ENCODE results near the gene ZBTB20. TPM values are rescaled to one million over a fixed set of nuclear protein-coding genes. Genes with fewer than 3 reads are reported as not detected.

The ZBTB20 gene
- total and polyA plus RNA-seq, 4 donors = 0.88 to 83.2 (median 20.4) TPM

- no peak for TF ChIP-seq REST (IDR thresholded peaks at IDR 0.05)
These were observed 550.1 kb downstream of the ZBTB20 start (continued) for GRCh38 chr3:114597012-114597411.

DNA sequence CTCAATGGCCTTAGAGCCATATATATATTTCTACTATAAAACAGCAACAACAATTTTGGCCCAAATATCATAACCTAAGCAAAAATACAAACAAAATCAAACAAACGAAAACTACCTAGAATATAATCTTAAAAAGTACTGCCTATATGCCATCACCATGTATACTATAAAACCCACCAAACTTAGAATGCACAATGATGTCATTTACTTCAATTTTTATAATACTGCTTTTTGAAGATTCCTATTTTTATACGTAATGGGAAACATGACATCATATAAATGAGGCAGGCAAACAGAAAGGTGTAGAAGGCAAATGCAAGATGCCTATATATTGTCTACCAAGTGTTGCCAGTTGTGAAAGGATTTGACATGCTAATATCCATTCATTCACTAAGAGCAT is 550.9 kb downstream of the ZBTB20 start:
- 95% methylated on average over 2 of the region's 2 CpGs for WGBS

DNA sequence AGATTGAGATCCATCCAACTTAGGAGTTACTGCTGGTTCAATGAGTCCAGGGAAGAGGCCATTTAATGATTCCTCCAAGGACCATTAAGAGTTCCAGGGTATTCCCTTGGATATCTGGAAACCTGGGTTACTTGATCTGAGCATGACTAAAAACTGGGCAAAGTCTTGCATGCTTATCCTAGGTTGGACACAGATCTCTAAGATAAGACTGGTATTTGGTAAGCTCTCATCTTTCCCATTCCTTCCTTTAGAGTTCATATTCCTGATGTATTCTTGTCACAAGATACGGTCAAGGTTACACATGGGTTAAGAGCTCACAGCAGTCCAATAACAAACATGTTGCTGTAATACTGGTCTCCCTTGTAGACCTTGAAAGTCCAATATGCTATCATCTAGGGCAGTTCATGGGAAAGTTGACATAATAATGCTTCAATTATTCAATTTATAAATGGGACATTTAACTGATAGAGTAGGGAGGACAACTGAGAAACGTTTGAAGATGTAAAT is 551.5 kb downstream of the ZBTB20 start:
- H3K4me3 ChIP-seq (ENCODE audit: low read depth in 1 of 3, low read length in 3 of 3) = no peak overlapping the region
- no peak overlapping the region for H3K27ac ChIP-seq (ENCODE audit: low read depth in 1 of 2, low read length in 2 of 2)
- no peaks in the 10 kb centered on the region for H3K27me3 ChIP-seq (ENCODE audit: control insufficient read depth in 4 of 4, insufficient read depth in 4 of 4, low read length in 3 of 4)
- no peak for DNase-seq (ENCODE audit: low spot score)
- peaks cover 0 to 4% (median 3%) of the 10 kb centered on the region in 4 donors for H3K36me3 ChIP-seq (ENCODE audit: control insufficient read depth in 4 of 4, insufficient read depth in 3 of 4, low read depth in 1 of 4, low read length in 3 of 4)
- whole genome bisulfite sequencing = 75% methylated on average over 2 of the region's 2 CpGs
- TF ChIP-seq HNF4A (conservative IDR thresholded peaks at IDR 0.05) (peak in 1 of 2 donors; percentile 13), REST (IDR thresholded peaks at IDR 0.05) (no peak)
- H3K9me3 ChIP-seq (ENCODE audit: control insufficient read depth in 4 of 4, low read length in 3 of 4) = no peaks in the 10 kb centered on the region
- H3K9ac ChIP-seq (ENCODE audit: low read depth in 1 of 2, low read length in 2 of 2) = no peak overlapping the region
- no peaks in the 10 kb centered on the region for H3K4me1 ChIP-seq (ENCODE audit: control insufficient read depth in 4 of 4, insufficient read depth in 4 of 4, low read length in 3 of 4)

More for the DNA sequence above, 550.9 kb downstream of the ZBTB20 start:
- H3K4me1 ChIP-seq (ENCODE audit: control insufficient read depth in 4 of 4, insufficient read depth in 4 of 4, low read length in 3 of 4) = no peaks in the 10 kb centered on the region
- H3K4me3 ChIP-seq (ENCODE audit: low read depth in 1 of 3, low read length in 3 of 3) = no peak overlapping the region
- H3K27ac ChIP-seq (ENCODE audit: low read depth in 1 of 2, low read length in 2 of 2) = no peak overlapping the region
- H3K36me3 ChIP-seq (ENCODE audit: control insufficient read depth in 4 of 4, insufficient read depth in 3 of 4, low read depth in 1 of 4, low read length in 3 of 4) = peaks cover 0 to 4% (median 3%) of the 10 kb centered on the region in 4 donors
- no peaks in the 10 kb centered on the region for H3K27me3 ChIP-seq (ENCODE audit: control insufficient read depth in 4 of 4, insufficient read depth in 4 of 4, low read length in 3 of 4)
- H3K9ac ChIP-seq (ENCODE audit: low read depth in 1 of 2, low read length in 2 of 2) = no peak overlapping the region
- TF ChIP-seq, protein P1, sequence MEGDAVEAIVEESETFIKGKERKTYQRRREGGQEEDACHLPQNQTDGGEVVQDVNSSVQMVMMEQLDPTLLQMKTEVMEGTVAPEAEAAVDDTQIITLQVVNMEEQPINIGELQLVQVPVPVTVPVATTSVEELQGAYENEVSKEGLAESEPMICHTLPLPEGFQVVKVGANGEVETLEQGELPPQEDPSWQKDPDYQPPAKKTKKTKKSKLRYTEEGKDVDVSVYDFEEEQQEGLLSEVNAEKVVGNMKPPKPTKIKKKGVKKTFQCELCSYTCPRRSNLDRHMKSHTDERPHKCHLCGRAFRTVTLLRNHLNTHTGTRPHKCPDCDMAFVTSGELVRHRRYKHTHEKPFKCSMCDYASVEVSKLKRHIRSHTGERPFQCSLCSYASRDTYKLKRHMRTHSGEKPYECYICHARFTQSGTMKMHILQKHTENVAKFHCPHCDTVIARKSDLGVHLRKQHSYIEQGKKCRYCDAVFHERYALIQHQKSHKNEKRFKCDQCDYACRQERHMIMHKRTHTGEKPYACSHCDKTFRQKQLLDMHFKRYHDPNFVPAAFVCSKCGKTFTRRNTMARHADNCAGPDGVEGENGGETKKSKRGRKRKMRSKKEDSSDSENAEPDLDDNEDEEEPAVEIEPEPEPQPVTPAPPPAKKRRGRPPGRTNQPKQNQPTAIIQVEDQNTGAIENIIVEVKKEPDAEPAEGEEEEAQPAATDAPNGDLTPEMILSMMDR (IDR thresholded peaks at IDR 0.05; ENCODE audit: low read depth, low read length, missing input control) = no peak
- TF ChIP-seq FOXA2 (IDR thresholded peaks at IDR 0.05) = no peak
- no peak for TF ChIP-seq TAF1 (conservative IDR thresholded peaks at IDR 0.05)
- no peak for DNase-seq (ENCODE audit: low spot score)
- H3K9me3 ChIP-seq (ENCODE audit: control insufficient read depth in 4 of 4, low read length in 3 of 4) = no peaks in the 10 kb centered on the region

Measured in liver (tissue), 9 donors.